Gastrocnemius medialis (tissue), 4 donors: ENCODE results near the gene MIGA1.
"Not testable (repeated sequence)": the region's sequence is repeated elsewhere in the genome, so short reads cannot be mapped to it uniquely, and the experiment has no call there.

ENCODE experiments used
- CTCF ChIP-seq, 5 experiments: fragments of 450-650 bp in 3 of 5; fragments of 200-600 bp in 2 of 5; sonication (generic) in 2 of 5; IDR thresholded peaks in 4 of 5; conservative IDR thresholded peaks in 1 of 5; 1 replicate in 4 of 5; 2 replicates in 1 of 5; pipeline ENCODE4 v1.5.1; 2016 to 2019; ENCODE audit warnings: antibody characterized with exemption in 5 of 5, mild to moderate bottlenecking in 3 of 5, moderate library complexity in 3 of 5
- POLR2A ChIP-seq, 2 donors: fragments of 450-650 bp; IDR thresholded peaks; one replicate each; pipeline ENCODE4 v1.6.1; 2017; ENCODE audit warnings: antibody characterized with exemption in 2 of 2, mild to moderate bottlenecking in 2 of 2, moderate library complexity in 2 of 2

- not testable (repeated sequence) for TF ChIP-seq CTCF (IDR thresholded peaks at IDR 0.05 in 4 of 5, conservative IDR thresholded peaks at IDR 0.05 in 1 of 5); POLR2A (IDR thresholded peaks at IDR 0.05)
Observed at GRCh38 chr1:77809787-77810462, 30.5 kb downstream of the MIGA1 start.
